WTC11 (cell line): ENCODE data around the gene EME1. TPM values are rescaled to one million over a fixed set of nuclear protein-coding genes. Genes with fewer than 3 reads are reported as not detected.

Experiments
- ATAC-seq: fragments of 200-7000 bp; cut with Tn5 transposase; 2 replicates; pipeline ENCODE4 v1.10.0; 2021; ENCODE audit warnings: mild to moderate bottlenecking, moderate library complexity
- CTCF ChIA-PET: fragments of 300-600 bp; sonication (Branson Sonifier 250); formaldehyde crosslinking; loops from one replicate; lab custom pipeline; 2021; ENCODE audit warnings: antibody characterized with exemption; lab: Charles Lee
- POLR2A ChIA-PET: fragments of 350-600 bp; sonication (Branson Sonifier 250); formaldehyde crosslinking; loops from one replicate; lab custom pipeline; 2021; ENCODE audit warnings: antibody characterized with exemption; lab: Charles Lee
- DNase-seq: peaks from one replicate; pipeline ENCODE4 v3.0.0; 2021; ENCODE audit warnings: low spot score
- H3K27ac Mint-ChIP-seq: 2 replicates; pipeline ENCODE4 v1.8.0; 2021; ENCODE audit warnings: mixed read lengths
- H3K27me3 Mint-ChIP-seq: 2 replicates; pipeline ENCODE4 v1.8.0; 2021; ENCODE audit warnings: low read depth, mild to moderate bottlenecking, moderate library complexity, mixed read lengths
- H3K36me3 Mint-ChIP-seq: 2 replicates; pipeline ENCODE4 v1.8.0; 2021; ENCODE audit warnings: mixed read lengths
- H3K4me1 Mint-ChIP-seq: 2 replicates; pipeline ENCODE4 v1.8.0; 2022; ENCODE audit warnings: mixed read lengths
- H3K4me3 Mint-ChIP-seq: 2 replicates; pipeline ENCODE4 v1.8.0; 2021; ENCODE audit warnings: mild to moderate bottlenecking, moderate library complexity, mixed read lengths
- H3K9me3 Mint-ChIP-seq: 2 replicates; pipeline ENCODE4 v1.8.0; 2021; ENCODE audit warnings: mixed read lengths
- CREB1 ChIP-seq: sonication (generic); formaldehyde crosslinking; IDR thresholded peaks from 2 replicates; pipeline ENCODE4 v1.8.0; 2023; ENCODE audit warnings: mild to moderate bottlenecking, missing genetic modification reagents
- CREM ChIP-seq: sonication (generic); formaldehyde crosslinking; IDR thresholded peaks from 2 replicates; pipeline ENCODE4 v1.8.1; 2022; ENCODE audit warnings: mild to moderate bottlenecking, missing genetic modification reagents, moderate library complexity
- CTCF ChIP-seq: fragments of 200-600 bp; IDR thresholded peaks from 2 replicates; pipeline ENCODE4 v1.8.0; 2022; ENCODE audit warnings: antibody characterized with exemption
- E2F5 ChIP-seq: sonication (generic); formaldehyde crosslinking; IDR thresholded peaks from 2 replicates; pipeline ENCODE4 v1.8.1; 2022; ENCODE audit warnings: mild to moderate bottlenecking, moderate library complexity, missing genetic modification reagents
- EMX1 ChIP-seq: fragments of 250-450 bp; sonication (Bioruptor Pico); IDR thresholded peaks from 2 replicates; pipeline ENCODE4 v1.8.0; 2021; ENCODE audit warnings: mild to moderate bottlenecking
- FOXK1 ChIP-seq: sonication (generic); formaldehyde crosslinking; IDR thresholded peaks from 2 replicates; pipeline ENCODE4 v1.8.0; 2022; ENCODE audit warnings: mild to moderate bottlenecking, moderate library complexity, missing genetic modification reagents
- FOXP1 ChIP-seq: sonication (generic); formaldehyde crosslinking; IDR thresholded peaks from 2 replicates; pipeline ENCODE4 v1.8.0; 2022; ENCODE audit warnings: missing genetic modification reagents, mild to moderate bottlenecking, moderate library complexity, borderline replicate concordance
- NFATC4 ChIP-seq: fragments of 250-450 bp; sonication (Bioruptor Pico); IDR thresholded peaks from 2 replicates; pipeline ENCODE4 v1.9.0; 2021; ENCODE audit warnings: mild to moderate bottlenecking
- NR1H2 ChIP-seq: sonication (generic); formaldehyde crosslinking; IDR thresholded peaks from 2 replicates; pipeline ENCODE4 v1.9.0; 2021; ENCODE audit warnings: mild to moderate bottlenecking, moderate library complexity, missing genetic modification reagents
- OVOL2 ChIP-seq: fragments of 250-450 bp; sonication (Bioruptor Pico); IDR thresholded peaks from 2 replicates; pipeline ENCODE4 v1.9.0; 2021; ENCODE audit warnings: mild to moderate bottlenecking, borderline replicate concordance
- PRRX2 ChIP-seq: fragments of 250-450 bp; sonication (Bioruptor Pico); IDR thresholded peaks from 2 replicates; pipeline ENCODE4 v1.8.0; 2021; ENCODE audit warnings: mild to moderate bottlenecking
- RORB ChIP-seq: fragments of 250-450 bp; sonication (Bioruptor Pico); IDR thresholded peaks from 2 replicates; pipeline ENCODE4 v1.9.0; 2021; ENCODE audit warnings: mild to moderate bottlenecking
- TEAD1 ChIP-seq: sonication (generic); formaldehyde crosslinking; IDR thresholded peaks from 2 replicates; pipeline ENCODE4 v1.8.0; 2022; ENCODE audit warnings: mild to moderate bottlenecking, missing genetic modification reagents
- TEAD4 ChIP-seq: sonication (generic); formaldehyde crosslinking; IDR thresholded peaks from 2 replicates; pipeline ENCODE4 v1.8.0; 2022; ENCODE audit warnings: mild to moderate bottlenecking, missing genetic modification reagents
- ZNF232 ChIP-seq: sonication (generic); formaldehyde crosslinking; IDR thresholded peaks from 2 replicates; pipeline ENCODE4 v1.8.0; 2022; ENCODE audit warnings: mild to moderate bottlenecking, missing genetic modification reagents
- ZNF396 ChIP-seq: fragments of 250-450 bp; sonication (Bioruptor Pico); IDR thresholded peaks from 2 replicates; pipeline ENCODE4 v1.8.0; 2021; ENCODE audit warnings: mild to moderate bottlenecking, moderate library complexity, borderline replicate concordance
- ZNF423 ChIP-seq: fragments of 250-450 bp; sonication (Bioruptor Pico); IDR thresholded peaks from 2 replicates; pipeline ENCODE4 v2.1.2; 2022; ENCODE audit warnings: mild to moderate bottlenecking, moderate library complexity
- ZNF671 ChIP-seq: fragments of 250-450 bp; sonication (Bioruptor Pico); IDR thresholded peaks from 2 replicates; pipeline ENCODE4 v1.8.0; 2021; ENCODE audit warnings: mild to moderate bottlenecking
- ZSCAN18 ChIP-seq: fragments of 250-450 bp; sonication (Bioruptor Pico); IDR thresholded peaks from 2 replicates; pipeline ENCODE4 v2.1.2; 2022; ENCODE audit warnings: mild to moderate bottlenecking, moderate library complexity
- total RNA-seq: library from RNA; stranded (reverse); gene quantifications from 3 replicates; pipeline ENCODE4 v1.2.3, GENCODE V29; 2021
- TF ChIP-seq, protein P1 (sequence below): fragments of 250-450 bp; sonication (Bioruptor Pico); IDR thresholded peaks from 2 replicates; pipeline ENCODE4 v1.9.0; 2021; ENCODE audit warnings: mild to moderate bottlenecking
- TF ChIP-seq, protein P2 (sequence below): sonication (generic); formaldehyde crosslinking; IDR thresholded peaks from 2 replicates; pipeline ENCODE4 v1.8.1; 2022; ENCODE audit warnings: missing genetic modification reagents, borderline replicate concordance
- TF ChIP-seq, protein P3 (sequence below): fragments of 250-450 bp; sonication (Bioruptor Pico); IDR thresholded peaks from 2 replicates; pipeline ENCODE4 v1.9.0; 2021; ENCODE audit warnings: mild to moderate bottlenecking

The EME1 gene
- total RNA-seq, 1 experiment from 2014 or later, result 24.9 TPM

DNA sequence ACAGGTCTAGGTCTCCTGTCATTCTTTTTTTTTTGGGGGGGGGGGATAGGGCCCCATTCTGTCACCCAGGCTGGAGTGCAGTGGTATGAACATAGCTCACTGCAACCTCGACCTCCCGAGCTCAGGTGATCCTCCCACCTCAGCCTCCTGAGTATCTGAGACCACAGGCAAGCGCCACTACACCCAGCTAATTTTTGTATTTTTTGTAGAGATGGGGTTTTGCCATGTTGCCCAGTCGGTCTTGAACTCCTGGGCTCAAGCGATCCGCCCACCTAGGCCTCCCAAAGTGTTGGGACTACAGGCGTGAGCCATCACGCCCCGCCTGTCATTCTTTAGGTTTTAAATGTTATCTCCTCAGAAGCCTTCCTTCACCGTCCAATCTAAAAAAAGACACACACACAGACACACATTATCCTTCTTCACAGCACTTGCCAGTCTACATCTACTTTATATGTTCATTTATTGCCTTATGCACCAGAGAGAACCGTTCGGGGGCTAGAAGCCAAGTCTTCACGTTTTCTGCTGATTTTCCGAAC lies 739 bp upstream of the EME1 start (continued):
- no peak for TF ChIP-seq NR1H2 (CRISPR knock-in tag)
- TF ChIP-seq, protein P1, sequence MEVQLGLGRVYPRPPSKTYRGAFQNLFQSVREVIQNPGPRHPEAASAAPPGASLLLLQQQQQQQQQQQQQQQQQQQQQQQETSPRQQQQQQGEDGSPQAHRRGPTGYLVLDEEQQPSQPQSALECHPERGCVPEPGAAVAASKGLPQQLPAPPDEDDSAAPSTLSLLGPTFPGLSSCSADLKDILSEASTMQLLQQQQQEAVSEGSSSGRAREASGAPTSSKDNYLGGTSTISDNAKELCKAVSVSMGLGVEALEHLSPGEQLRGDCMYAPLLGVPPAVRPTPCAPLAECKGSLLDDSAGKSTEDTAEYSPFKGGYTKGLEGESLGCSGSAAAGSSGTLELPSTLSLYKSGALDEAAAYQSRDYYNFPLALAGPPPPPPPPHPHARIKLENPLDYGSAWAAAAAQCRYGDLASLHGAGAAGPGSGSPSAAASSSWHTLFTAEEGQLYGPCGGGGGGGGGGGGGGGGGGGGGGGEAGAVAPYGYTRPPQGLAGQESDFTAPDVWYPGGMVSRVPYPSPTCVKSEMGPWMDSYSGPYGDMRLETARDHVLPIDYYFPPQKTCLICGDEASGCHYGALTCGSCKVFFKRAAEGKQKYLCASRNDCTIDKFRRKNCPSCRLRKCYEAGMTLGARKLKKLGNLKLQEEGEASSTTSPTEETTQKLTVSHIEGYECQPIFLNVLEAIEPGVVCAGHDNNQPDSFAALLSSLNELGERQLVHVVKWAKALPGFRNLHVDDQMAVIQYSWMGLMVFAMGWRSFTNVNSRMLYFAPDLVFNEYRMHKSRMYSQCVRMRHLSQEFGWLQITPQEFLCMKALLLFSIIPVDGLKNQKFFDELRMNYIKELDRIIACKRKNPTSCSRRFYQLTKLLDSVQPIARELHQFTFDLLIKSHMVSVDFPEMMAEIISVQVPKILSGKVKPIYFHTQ (CRISPR knock-in tag), result no peak
- TF ChIP-seq, protein P2, sequence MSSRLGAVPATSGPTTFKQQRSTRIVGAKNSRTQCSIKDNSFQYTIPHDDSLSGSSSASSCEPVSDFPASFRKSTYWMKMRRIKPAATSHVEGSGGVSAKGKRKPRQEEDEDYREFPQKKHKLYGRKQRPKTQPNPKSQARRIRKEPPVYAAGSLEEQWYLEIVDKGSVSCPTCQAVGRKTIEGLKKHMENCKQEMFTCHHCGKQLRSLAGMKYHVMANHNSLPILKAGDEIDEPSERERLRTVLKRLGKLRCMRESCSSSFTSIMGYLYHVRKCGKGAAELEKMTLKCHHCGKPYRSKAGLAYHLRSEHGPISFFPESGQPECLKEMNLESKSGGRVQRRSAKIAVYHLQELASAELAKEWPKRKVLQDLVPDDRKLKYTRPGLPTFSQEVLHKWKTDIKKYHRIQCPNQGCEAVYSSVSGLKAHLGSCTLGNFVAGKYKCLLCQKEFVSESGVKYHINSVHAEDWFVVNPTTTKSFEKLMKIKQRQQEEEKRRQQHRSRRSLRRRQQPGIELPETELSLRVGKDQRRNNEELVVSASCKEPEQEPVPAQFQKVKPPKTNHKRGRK (CRISPR knock-in tag), result no peak

- no peak for DNase-seq
- CTCF ChIA-PET, result interaction anchor here (1.5 to 3.4 kb wide), 2 partner anchors 12 to 204 kb away, joined by 3 to 16 read pairs; no protein-coding TSS in a partner anchor
- POLR2A ChIA-PET, result no interaction called here
- ATAC-seq, result no peak
- peaks cover 22% of the 10 kb centered on the region for H3K4me1 Mint-ChIP-seq
- H3K36me3 Mint-ChIP-seq, result peaks cover 44% of the 10 kb centered on the region
- no peak for TF ChIP-seq ZNF232 (CRISPR knock-in tag)
- no peak for TF ChIP-seq CREM
- TF ChIP-seq RORB (CRISPR knock-in tag), result no peak
- TF ChIP-seq, protein P3, sequence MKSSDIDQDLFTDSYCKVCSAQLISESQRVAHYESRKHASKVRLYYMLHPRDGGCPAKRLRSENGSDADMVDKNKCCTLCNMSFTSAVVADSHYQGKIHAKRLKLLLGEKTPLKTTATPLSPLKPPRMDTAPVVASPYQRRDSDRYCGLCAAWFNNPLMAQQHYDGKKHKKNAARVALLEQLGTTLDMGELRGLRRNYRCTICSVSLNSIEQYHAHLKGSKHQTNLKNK (CRISPR knock-in tag), result no peak
- TF ChIP-seq OVOL2 (CRISPR knock-in tag), result no peak
- no peak for TF ChIP-seq CTCF
- TF ChIP-seq NFATC4, result no peak
- no peak for TF ChIP-seq TEAD4 (CRISPR knock-in tag)
- TF ChIP-seq FOXK1 (CRISPR knock-in tag), result no peak
- no peak for TF ChIP-seq ZNF423 (CRISPR knock-in tag)
- TF ChIP-seq E2F5 (CRISPR knock-in tag), result no peak
- TF ChIP-seq PRRX2 (CRISPR knock-in tag), result no peak
- no peak for TF ChIP-seq CREB1 (CRISPR knock-in tag)
- no peak for TF ChIP-seq ZNF671 (CRISPR knock-in tag)
- no peaks in the 10 kb centered on the region for H3K27me3 Mint-ChIP-seq
- no peaks in the 10 kb centered on the region for H3K9me3 Mint-ChIP-seq
- H3K4me3 Mint-ChIP-seq, result peak overlapping the region; percentile 99
- no peak overlapping the region for H3K27ac Mint-ChIP-seq
These were observed 676 bp downstream of the EME1 start for GRCh38 chr17:50373705-50374104.

DNA sequence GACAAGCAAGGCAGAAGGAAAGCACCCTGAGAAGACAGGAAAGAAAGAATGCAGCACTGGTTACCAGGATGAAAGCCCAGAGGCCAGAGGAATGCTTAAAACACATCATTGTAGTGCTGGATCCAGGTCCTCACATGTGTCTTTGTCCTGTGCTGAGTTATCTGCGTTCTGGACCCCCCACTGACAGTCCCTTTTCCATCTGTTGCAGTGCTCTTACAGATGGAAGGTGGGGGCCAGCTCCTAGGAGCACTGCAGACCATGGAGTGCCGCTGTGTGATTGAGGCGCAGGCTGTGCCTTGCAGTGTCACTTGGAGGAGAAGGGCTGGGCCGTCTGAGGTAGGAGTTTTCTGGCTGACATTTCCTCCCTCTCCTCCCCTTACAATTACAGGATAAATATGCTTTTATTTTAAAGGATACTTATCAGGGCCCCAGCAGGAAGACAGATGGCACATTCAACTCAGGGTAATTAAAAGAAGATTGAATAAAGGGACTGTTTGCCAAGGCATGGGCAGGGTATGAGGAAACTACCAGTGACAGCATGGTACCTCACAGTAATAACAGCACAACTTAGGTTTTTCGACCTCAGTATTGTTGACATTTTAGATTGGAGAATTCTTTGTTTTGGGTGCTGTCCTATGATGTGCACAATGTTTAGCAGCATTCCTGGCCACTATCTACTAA lies 3.0 kb downstream of the EME1 start:
- POLR2A ChIA-PET, result no interaction called here
- Mint-ChIP-seq H3K9me3 (no peaks in the 10 kb centered on the region), H3K4me1 (peaks cover 22% of the 10 kb centered on the region)
- DNase-seq, result no peak
- TF ChIP-seq EMX1 (no peak), ZNF396 (CRISPR knock-in tag) (no peak), RORB (CRISPR knock-in tag) (no peak), TEAD1 (no peak), FOXP1 (CRISPR knock-in tag) (no peak), ZSCAN18 (CRISPR knock-in tag) (no peak)
- TF ChIP-seq, protein P1 (CRISPR knock-in tag), result no peak
- TF ChIP-seq, all 79 proteins: peak for 0
- Mint-ChIP-seq H3K27ac (no peak overlapping the region), H3K36me3 (peaks cover 36% of the 10 kb centered on the region), H3K4me3 (no peak overlapping the region), H3K27me3 (no peaks in the 10 kb centered on the region)
- CTCF ChIA-PET, result no interaction called here
- ATAC-seq, result no peak
